WI38 (cell line): Measurements from ENCODE around the gene HOXB2.

Experiments
- H3K4me3 ChIP-seq: 2 replicates; pipeline ENCODE4 v1.5.1; 2011; ENCODE audit warnings: low read depth, mild to moderate bottlenecking, control low read depth, low read length
- CTCF ChIP-seq: IDR thresholded peaks from 2 replicates; pipeline ENCODE4 v1.5.1; 2012; ENCODE audit warnings: low read depth, mild to moderate bottlenecking, control low read depth, low read length

Gene HOXB2

GRCh38 chr17:48506246-48506645 lies 38.7 kb downstream of the HOXB2 start:
- no peak overlapping the region for H3K4me3 ChIP-seq
- no peak for TF ChIP-seq CTCF

GRCh38 chr17:48505788-48506187 lies 39.1 kb downstream of the HOXB2 start:
- no peak for TF ChIP-seq CTCF
- no peak overlapping the region for H3K4me3 ChIP-seq

GRCh38 chr17:48504953-48505352 lies 40.0 kb downstream of the HOXB2 start:
- H3K4me3 ChIP-seq: no peak overlapping the region
- TF ChIP-seq CTCF: no peak

- TF ChIP-seq CTCF: no peak
- no peak overlapping the region for H3K4me3 ChIP-seq
Measured at GRCh38 chr17:48503747-48504146, 41.2 kb downstream of the HOXB2 start.

- no peak overlapping the region for H3K4me3 ChIP-seq
- TF ChIP-seq CTCF: no peak
Measured at GRCh38 chr17:48502901-48503300, 42.0 kb downstream of the HOXB2 start.

- no peak for TF ChIP-seq CTCF
- no peak overlapping the region for H3K4me3 ChIP-seq
Measured at GRCh38 chr17:48502312-48502711, 42.6 kb downstream of the HOXB2 start.

GRCh38 chr17:48500435-48501426 lies 44.2 kb downstream of the HOXB2 start:
- 0 out of 2 replicates have a peak, but pooled peaks have one; percentile 4 for TF ChIP-seq CTCF
- no peak overlapping the region for H3K4me3 ChIP-seq
